Activated naive CD4-positive, alpha-beta T cell treated with anti-CD3 and anti-CD28 coated beads for 36 hours (primary cell): ENCODE results near the gene TBC1D22A. TPM values are rescaled to one million over a fixed set of nuclear protein-coding genes. Genes with fewer than 3 reads are reported as not detected.
"Not testable (repeated sequence)": the region's sequence is repeated elsewhere in the genome, so short reads cannot be mapped to it uniquely, and the experiment has no call there.

Source experiments
- CTCF ChIA-PET: fragments of 350-600 bp; sonication (Branson Sonifier 250); formaldehyde crosslinking; loops from one replicate; lab custom pipeline; 2021; ENCODE audit warnings: antibody characterized with exemption; lab: Charles Lee
- DNase-seq: peaks from one replicate; pipeline ENCODE4 v3.0.0-alpha.2; 2020
- H3K27ac Mint-ChIP-seq: one replicate; pipeline ENCODE4 v1.8.0; 2021; ENCODE audit warnings: mild to moderate bottlenecking, mixed read lengths
- H3K27me3 Mint-ChIP-seq: one replicate; pipeline ENCODE4 v1.8.0; 2021; ENCODE audit warnings: low read depth, mixed read lengths
- H3K36me3 Mint-ChIP-seq: one replicate; pipeline ENCODE4 v1.8.0; 2021; ENCODE audit warnings: low read depth, mixed read lengths
- H3K4me1 Mint-ChIP-seq: one replicate; pipeline ENCODE4 v1.8.0; 2021; ENCODE audit warnings: low read depth, mixed read lengths
- H3K4me3 Mint-ChIP-seq: one replicate; pipeline ENCODE4 v1.8.0; 2021; ENCODE audit warnings: mild to moderate bottlenecking, moderate library complexity, mixed read lengths
- H3K9me3 Mint-ChIP-seq: one replicate; pipeline ENCODE4 v1.8.0; 2021; ENCODE audit warnings: mixed read lengths
- intact Hi-C: fragments of 100-400 bp; cut with micrococcal nuclease; formaldehyde crosslinking; loops from one replicate; pipeline ENCODE4 v1.15.1; 2023
- total RNA-seq, 2 experiments: library from RNA; stranded (reverse); gene quantifications; one replicate each; pipeline ENCODE4 v1.2.3, GENCODE V29; 2021

Gene TBC1D22A
- total RNA-seq, 2 experiments from 2014 or later = 20.1 to 21.4 TPM

DNA sequence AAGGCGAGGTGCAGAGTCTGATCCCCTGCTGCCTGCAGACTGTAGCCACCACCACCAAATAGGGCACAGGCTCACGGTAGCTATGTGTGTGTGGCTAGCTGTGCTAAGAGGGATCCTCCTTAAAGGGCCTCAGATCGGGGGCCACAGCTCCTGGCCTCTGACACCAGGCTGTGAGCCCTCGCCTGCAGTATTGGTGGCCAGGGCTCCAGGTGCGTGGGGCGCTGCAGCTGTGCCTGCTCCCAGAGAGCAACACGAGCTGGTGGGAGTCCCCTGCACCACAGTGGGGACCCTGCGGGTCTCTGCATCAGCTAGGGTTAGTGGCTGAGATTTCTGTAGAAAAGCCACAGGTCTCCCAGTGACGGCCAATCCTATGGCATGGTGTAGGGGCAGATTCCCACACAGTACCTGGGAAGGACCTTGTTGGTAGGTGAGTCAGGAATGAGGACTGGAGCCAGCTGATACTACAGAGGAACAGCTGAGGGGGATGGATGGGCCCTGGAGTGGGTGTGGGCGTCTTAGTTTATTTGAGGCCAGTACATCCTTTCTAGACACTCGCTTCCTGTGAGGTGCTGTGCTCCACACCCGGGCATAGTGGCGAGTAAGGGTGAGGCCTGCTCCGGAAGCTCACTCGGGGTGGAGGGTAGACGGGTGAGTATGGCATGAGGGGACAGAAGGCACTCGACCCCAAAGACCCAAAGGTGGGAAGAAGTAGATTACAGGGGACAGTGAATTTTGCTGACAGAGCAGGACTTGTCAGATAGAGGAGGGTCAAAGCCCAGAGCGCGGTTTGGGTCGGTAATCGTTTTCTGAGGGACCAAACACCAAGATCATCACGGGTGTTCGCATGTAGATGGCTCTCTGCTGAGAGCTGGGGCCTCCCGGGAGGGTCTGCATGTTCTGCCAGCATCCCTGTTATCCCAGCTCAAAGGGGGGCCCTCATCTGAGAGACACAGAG, 212.5 kb downstream of the TBC1D22A start:
- Mint-ChIP-seq H3K36me3 (peaks cover 9% of the 10 kb centered on the region), H3K27me3 (no peaks in the 10 kb centered on the region), H3K4me3 (no peak overlapping the region), H3K27ac (no peak overlapping the region), H3K4me1 (peaks cover 7% of the 10 kb centered on the region), H3K9me3 (no peaks in the 10 kb centered on the region)
- intact Hi-C loops = no loop called here
- CTCF ChIA-PET = no interaction called here
- DNase-seq = no peak

DNA sequence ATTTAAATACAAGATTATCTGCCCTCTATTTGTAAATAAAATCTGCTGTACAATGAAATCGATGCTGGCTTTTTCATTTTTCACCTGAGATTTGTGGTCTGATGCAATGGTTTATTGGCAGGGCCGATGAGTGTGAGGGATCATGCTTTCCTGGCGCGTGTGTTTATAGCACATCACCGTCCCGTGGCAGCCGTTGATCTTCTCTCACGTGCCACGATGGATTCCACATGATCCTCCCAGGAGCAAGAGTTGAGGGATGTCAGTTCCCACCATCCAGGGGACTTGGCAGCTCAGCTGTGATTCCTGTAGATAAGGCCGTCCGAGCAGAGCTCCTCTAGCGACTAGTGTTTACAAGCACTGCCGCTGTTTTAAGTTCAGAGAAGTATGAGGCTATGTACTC, 213.7 kb downstream of the TBC1D22A start:
- CTCF ChIA-PET = no interaction called here
- no peaks in the 10 kb centered on the region for H3K9me3 Mint-ChIP-seq
- H3K4me1 Mint-ChIP-seq = no peaks in the 10 kb centered on the region
- peaks cover 11% of the 10 kb centered on the region for H3K36me3 Mint-ChIP-seq
- intact Hi-C loops = no loop called here
- H3K27me3 Mint-ChIP-seq = no peaks in the 10 kb centered on the region
- H3K27ac Mint-ChIP-seq = no peak overlapping the region
- no peak overlapping the region for H3K4me3 Mint-ChIP-seq
- DNase-seq = no peak

DNA sequence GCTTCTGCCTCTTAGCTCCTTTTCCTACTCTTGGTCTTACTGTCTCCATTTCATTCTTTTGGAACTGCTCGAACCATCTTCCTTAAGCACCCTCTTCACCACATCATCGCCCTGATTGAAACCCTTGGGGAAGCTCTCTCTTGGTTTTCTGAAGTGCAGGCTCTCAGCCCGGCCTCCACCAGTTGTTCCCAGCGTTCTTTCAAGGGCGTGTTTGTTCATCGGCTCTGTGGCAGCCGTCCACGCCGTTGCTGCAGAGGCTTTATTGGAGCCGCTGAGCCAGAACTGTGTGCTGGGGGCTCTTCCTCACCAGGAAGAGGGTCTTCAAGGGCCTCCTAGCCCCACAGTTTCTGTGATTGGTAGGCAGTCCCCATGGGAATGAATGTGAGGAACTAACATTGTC, 214.1 kb downstream of the TBC1D22A start:
- CTCF ChIA-PET = no interaction called here
- H3K9me3 Mint-ChIP-seq = no peaks in the 10 kb centered on the region
- no peaks in the 10 kb centered on the region for H3K4me1 Mint-ChIP-seq
- no peak overlapping the region for H3K27ac Mint-ChIP-seq
- peaks cover 11% of the 10 kb centered on the region for H3K36me3 Mint-ChIP-seq
- intact Hi-C loops = no loop called here
- H3K4me3 Mint-ChIP-seq = no peak overlapping the region
- no peak for DNase-seq
- no peaks in the 10 kb centered on the region for H3K27me3 Mint-ChIP-seq

DNA sequence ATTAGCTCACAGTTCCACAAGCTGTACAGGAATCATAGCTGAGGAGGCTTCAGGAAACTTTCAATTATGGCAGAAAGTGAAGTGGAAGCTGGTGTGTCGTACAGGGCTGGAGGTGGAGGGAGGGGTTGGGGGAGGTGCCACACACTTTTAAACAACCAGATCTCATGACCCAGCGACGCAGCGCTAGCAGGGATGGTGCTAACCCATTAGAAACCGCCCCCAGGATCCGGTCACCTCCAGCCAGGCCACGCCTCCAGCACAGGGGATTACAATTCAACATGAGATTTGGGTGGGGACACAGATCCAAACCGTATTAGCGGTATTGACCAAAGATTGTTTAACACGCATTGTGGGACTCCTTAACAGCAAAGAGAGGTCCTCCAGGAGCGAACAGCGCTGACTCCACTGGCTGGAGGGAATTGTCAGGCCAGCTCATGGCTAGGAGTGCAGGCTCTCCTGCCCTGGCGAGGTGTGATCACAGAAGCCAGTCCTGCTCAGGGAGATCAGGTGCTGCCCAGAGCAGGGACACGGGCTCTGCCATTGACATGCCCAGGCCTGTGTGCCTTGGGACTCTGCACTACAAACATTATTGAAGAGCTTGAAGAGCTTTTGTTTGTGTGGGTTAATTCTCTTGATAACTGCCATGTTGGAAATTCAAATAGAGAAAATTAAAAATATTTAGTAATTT, 215.3 kb downstream of the TBC1D22A start:
- CTCF ChIA-PET = no interaction called here
- H3K4me1 Mint-ChIP-seq = no peaks in the 10 kb centered on the region

DNA sequence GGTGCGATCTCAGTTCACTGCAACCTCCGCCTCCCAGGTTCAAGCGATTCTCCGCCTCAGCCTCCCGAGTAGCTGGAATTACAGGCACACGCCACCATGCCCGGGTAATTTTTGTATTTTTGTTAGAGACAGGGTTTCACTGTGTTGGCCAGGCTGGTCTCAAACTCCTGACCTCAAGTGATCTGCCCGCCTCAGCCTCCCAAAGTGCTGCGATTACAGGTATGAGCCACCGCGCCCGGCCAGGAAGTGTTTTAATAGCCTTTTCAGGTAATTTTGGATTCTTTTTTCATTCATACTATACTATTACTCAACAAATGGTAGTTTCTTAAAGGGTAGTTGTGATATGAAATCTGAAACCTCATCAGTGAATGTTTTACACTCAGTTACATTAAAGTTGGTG, 216.2 kb downstream of the TBC1D22A start:
- peaks cover 11% of the 10 kb centered on the region for H3K36me3 Mint-ChIP-seq
- CTCF ChIA-PET, H3K27ac Mint-ChIP-seq, H3K9me3 Mint-ChIP-seq, intact Hi-C loops, H3K4me3 Mint-ChIP-seq, H3K27me3 Mint-ChIP-seq, DNase-seq, H3K4me1 Mint-ChIP-seq: not testable (repeated sequence)

More for the DNA sequence above, 215.3 kb downstream of the TBC1D22A start:
- intact Hi-C loops = no loop called here
- no peak overlapping the region for H3K4me3 Mint-ChIP-seq
- no peak overlapping the region for H3K27ac Mint-ChIP-seq
- DNase-seq = no peak
- no peaks in the 10 kb centered on the region for H3K27me3 Mint-ChIP-seq
- H3K9me3 Mint-ChIP-seq = no peaks in the 10 kb centered on the region
- H3K36me3 Mint-ChIP-seq = peaks cover 11% of the 10 kb centered on the region

DNA sequence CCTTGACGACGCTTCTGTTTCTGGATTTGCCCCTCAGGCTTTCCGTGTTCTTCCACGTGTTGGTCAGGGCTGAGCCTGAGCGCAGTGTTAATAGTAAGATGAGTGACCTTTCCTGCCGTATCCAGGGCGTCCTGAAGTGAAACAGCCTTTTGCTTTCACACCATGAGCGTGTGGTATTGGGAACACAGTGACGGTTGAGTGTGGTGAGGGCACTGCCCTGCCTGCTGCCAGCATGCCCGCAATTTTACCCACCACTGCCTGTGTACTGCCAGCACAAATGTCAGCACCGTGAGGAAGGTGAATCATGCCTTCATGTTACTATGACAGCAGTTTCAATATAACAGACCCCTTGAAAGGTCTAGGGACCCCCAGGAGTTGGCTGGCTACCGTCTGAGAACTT, 217.1 kb downstream of the TBC1D22A start:
- Mint-ChIP-seq H3K36me3 (peaks cover 13% of the 10 kb centered on the region), H3K27me3 (no peaks in the 10 kb centered on the region), H3K27ac (no peak overlapping the region), H3K4me3 (no peak overlapping the region), H3K4me1 (no peaks in the 10 kb centered on the region), H3K9me3 (no peaks in the 10 kb centered on the region)
- CTCF ChIA-PET = no interaction called here
- DNase-seq = no peak
- intact Hi-C loops = no loop called here

DNA sequence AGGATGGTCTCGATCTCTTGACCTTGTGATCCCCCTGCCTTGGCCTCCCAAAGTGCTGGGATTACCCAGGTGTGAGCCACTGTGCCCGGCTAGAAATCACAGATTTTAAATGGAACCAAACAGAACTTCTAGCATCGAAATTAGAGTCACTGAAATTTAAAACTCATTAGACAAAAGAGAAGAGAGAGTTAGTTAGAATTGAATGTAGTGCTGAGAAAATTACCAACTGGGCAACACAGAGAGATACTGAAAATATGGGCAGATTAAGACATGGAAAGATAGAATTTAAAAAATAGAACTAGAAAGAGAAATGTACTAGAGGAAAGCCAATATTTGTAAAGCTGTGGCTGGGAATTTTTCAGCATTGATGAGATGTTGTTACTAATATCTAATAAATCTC, 217.9 kb downstream of the TBC1D22A start:
- H3K36me3 Mint-ChIP-seq = peaks cover 12% of the 10 kb centered on the region
- CTCF ChIA-PET = no interaction called here
- H3K4me3 Mint-ChIP-seq = no peak overlapping the region
- H3K9me3 Mint-ChIP-seq = no peaks in the 10 kb centered on the region
- H3K27ac Mint-ChIP-seq = no peak overlapping the region
- H3K27me3 Mint-ChIP-seq = no peaks in the 10 kb centered on the region
- intact Hi-C loops = no loop called here
- no peaks in the 10 kb centered on the region for H3K4me1 Mint-ChIP-seq
- DNase-seq = no peak

DNA sequence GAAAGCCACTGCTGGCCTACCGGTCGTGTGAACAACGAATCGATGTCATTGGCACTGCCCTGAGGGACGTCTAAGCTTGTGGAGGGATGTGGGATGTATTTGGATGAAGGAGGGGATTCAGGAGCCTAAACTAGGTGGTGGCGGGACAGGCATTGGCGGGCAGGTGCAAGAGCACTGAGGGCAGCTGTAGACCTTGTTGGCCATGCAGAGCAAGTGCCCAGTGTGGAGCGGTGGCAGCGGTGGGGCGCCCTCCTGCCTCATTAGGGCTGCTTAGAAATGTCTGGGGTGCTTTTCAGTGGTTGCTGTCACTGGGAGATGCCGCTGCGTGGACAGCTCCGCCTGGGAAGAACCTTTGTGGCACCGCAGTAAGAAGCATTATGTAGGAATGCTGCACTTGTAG, 220.2 kb downstream of the TBC1D22A start:
- H3K27ac Mint-ChIP-seq = no peak overlapping the region
- H3K9me3 Mint-ChIP-seq = no peaks in the 10 kb centered on the region
- no peaks in the 10 kb centered on the region for H3K27me3 Mint-ChIP-seq
- CTCF ChIA-PET = no interaction called here
- H3K4me1 Mint-ChIP-seq = no peaks in the 10 kb centered on the region
- DNase-seq = no peak
- intact Hi-C loops = no loop called here
- H3K4me3 Mint-ChIP-seq = no peak overlapping the region
- peaks cover 7% of the 10 kb centered on the region for H3K36me3 Mint-ChIP-seq

DNA sequence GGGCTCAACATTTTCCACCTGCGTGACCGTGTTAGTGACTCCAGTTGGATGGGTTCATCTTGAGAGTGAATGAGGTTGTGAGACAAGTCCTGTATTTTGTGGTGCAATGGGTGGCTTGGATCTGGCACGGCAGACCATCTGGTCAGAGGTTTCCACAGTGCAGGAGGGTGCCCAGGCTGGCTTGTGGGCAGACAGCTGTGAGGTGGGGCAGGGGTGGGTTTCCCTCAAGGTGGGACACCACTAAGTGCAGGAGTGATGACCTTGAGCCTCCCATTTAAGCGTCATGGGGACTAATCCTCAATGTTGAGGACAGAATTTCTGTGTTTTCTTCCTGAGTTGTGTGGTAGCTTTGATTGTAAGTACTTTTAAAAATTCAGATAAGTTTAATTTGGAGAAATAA, 220.6 kb downstream of the TBC1D22A start:
- H3K4me1 Mint-ChIP-seq = no peaks in the 10 kb centered on the region
- H3K9me3 Mint-ChIP-seq = no peaks in the 10 kb centered on the region
- intact Hi-C loops = no loop called here
- no peak overlapping the region for H3K4me3 Mint-ChIP-seq
- H3K36me3 Mint-ChIP-seq = peaks cover 7% of the 10 kb centered on the region
- no peaks in the 10 kb centered on the region for H3K27me3 Mint-ChIP-seq
- CTCF ChIA-PET = no interaction called here
- no peak overlapping the region for H3K27ac Mint-ChIP-seq
- no peak for DNase-seq

DNA sequence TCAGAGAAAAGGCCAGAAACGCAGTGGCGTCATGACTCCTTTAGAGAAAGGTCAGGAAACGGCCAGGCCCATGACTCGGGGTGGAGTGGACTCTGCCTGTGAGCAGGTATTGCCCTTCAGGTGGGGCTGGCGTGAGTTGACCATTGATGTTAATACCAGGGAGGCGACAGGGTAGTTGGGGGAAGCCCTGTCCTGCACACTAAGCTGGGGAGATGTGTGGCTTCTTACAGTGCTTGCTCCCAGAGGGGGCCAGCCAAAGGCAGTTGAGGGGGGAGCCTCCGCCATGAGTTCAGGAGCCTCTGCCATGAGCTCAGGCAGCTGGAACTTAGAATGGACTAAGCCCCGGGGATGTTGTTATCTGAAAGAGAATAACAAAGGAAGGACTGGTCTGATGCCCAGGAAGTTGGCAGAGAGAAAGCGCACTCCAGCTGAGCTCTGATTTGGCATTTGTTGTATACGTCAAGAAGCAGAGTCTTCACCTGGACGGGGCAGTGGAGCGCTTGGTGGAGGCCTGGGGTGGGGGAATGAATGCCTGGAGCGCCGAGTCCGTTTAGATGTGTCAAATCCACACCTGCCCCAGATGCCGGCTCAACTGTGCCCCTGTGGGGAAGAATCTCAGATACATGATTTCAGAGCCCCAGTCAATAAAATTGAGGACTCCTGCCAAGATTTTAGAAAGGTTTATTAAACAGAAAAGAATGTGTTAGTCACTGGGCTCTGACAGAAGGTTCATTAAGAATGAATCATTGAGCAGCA, 222.5 kb downstream of the TBC1D22A start:
- Mint-ChIP-seq H3K9me3 (no peaks in the 10 kb centered on the region), H3K4me1 (no peaks in the 10 kb centered on the region), H3K4me3 (no peak overlapping the region), H3K36me3 (peaks cover 5% of the 10 kb centered on the region), H3K27me3 (no peaks in the 10 kb centered on the region), H3K27ac (no peak overlapping the region)
- no peak for DNase-seq
- CTCF ChIA-PET = interaction anchor here (0.6 kb wide), 1 partner anchor 1560 kb away, joined by 5 read pairs; no protein-coding TSS in a partner anchor
- intact Hi-C loops = no loop called here

DNA sequence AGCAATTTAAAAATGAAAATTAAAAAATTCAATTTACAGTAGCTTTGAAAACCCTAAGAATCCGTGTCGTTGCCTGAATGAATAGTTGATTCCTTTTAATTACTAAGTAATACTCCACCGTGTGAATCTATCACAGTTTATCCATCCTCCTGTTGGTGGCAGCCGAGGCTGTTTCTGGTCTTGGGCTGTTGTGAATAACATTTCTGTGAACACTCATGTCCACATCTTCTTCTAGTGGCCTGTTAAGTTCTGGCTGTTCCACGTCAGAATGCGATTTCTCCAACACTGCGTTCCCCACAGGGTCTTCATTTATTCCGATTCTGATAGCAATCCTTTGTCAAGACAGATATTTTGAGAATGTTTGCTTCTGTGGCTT, 223.0 kb downstream of the TBC1D22A start:
- no peak overlapping the region for H3K27ac Mint-ChIP-seq
- H3K27me3 Mint-ChIP-seq = no peaks in the 10 kb centered on the region
- H3K36me3 Mint-ChIP-seq = peaks cover 2% of the 10 kb centered on the region
- H3K4me3 Mint-ChIP-seq = no peak overlapping the region
- no peaks in the 10 kb centered on the region for H3K9me3 Mint-ChIP-seq
- DNase-seq = no peak
- CTCF ChIA-PET = interaction anchor here (0.6 kb wide), 1 partner anchor 1560 kb away, joined by 5 read pairs; no protein-coding TSS in a partner anchor
- no peaks in the 10 kb centered on the region for H3K4me1 Mint-ChIP-seq
- intact Hi-C loops = no loop called here

DNA sequence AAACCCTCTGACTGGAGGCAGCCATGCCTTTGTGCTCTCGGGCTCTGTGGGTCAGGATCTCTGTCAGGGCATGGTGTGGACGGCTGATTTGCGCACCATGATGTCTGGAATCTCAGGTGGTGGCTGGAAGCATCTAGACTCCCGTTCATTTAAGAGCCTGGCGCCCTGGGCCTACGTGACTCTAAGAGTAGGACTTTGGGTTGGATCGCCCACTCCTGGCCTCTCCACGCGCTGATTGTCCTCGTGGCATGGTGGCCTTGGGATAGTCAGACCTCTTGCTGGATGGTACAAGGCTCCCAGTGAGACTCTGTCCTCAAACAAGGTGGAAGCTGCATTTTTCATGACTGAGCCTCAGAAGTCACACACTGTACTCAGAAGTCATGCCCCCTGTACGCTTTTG, 224.3 kb downstream of the TBC1D22A start:
- Mint-ChIP-seq H3K9me3 (no peaks in the 10 kb centered on the region), H3K4me1 (no peaks in the 10 kb centered on the region), H3K27me3 (no peaks in the 10 kb centered on the region), H3K36me3 (peaks cover 8% of the 10 kb centered on the region), H3K4me3 (no peak overlapping the region), H3K27ac (no peak overlapping the region)
- no peak for DNase-seq
- CTCF ChIA-PET = interaction anchor here (0.6 kb wide), 1 partner anchor 44 kb away, joined by 6 read pairs; no protein-coding TSS in a partner anchor
- intact Hi-C loops = no loop called here
